ENCODE data around the gene URB1.

The URB1 gene

DNA sequence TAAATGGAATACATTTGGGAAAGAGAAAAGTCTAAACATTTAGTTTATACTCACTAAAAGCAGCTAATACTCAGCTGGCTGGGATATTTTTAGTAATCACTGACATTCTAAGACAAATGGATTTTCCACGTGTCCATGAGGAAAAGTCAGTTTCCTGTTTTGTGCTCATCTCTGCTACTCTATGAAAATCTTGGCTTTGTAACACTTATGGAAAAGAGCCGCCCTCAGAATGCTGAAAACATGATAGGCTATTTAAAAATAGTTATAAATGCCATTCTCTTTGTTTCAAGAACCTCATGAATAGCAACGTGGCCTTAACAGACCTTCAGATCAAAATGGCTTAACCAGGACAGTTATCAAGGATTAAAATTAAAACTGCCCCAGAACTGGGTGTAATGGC is 64.2 kb downstream of the URB1 start:
- H3K36me3 ChIP-seq (ENCODE audit: control insufficient read depth in 5 of 5, insufficient read depth in 5 of 5, low read length in 5 of 5), result peaks cover 14 to 51% (median 46%) of the 10 kb centered on the region in 5 donors
- H3K4me1 ChIP-seq (ENCODE audit: control insufficient read depth in 5 of 5, insufficient read depth in 5 of 5, low read length in 5 of 5), result peaks cover 0 to 29% (median 16%) of the 10 kb centered on the region in 5 donors
- H3K4me3 ChIP-seq (ENCODE audit: low read depth in 1 of 5, low read length in 5 of 5), result no peak overlapping the region
- peak overlapping the region; percentile 61 for H3K27ac ChIP-seq (ENCODE audit: low read depth, low read length)
- no peak overlapping the region for H3K9ac ChIP-seq (ENCODE audit: low read length in 5 of 5)
- H3K9me3 ChIP-seq (ENCODE audit: control insufficient read depth in 5 of 5, low read length in 5 of 5), result no peaks in the 10 kb centered on the region
- no peaks in the 10 kb centered on the region for H3K27me3 ChIP-seq (ENCODE audit: control insufficient read depth in 5 of 5, insufficient read depth in 4 of 5, low read length in 5 of 5)

DNA sequence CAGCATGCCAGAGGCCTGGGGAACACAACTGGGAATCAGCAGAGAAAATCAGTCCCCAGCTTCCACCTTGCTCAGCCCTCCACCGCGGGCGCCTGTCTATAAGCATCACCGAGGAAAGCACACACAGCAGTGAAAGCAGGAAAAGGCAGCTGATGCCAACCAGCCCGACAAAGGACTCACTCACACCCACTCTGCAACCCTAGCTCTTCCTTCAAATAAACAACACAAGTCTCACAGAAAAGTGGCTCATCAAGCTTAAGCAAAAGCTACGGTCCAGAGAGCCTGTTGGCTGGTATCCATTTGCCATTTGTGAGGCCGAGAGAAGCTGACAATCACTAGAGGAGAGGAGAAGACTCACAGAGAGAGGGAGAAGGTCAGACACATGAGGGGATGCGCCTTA is 67.1 kb downstream of the URB1 start:
- Histone ChIP-seq H3K4me1 (ENCODE audit: control insufficient read depth in 5 of 5, insufficient read depth in 5 of 5, low read length in 5 of 5) (peaks cover 0 to 24% (median 16%) of the 10 kb centered on the region in 5 donors), H3K9ac (ENCODE audit: low read length in 5 of 5) (no peak overlapping the region), H3K9me3 (ENCODE audit: control insufficient read depth in 5 of 5, low read length in 5 of 5) (no peaks in the 10 kb centered on the region), H3K27me3 (ENCODE audit: control insufficient read depth in 5 of 5, insufficient read depth in 4 of 5, low read length in 5 of 5) (no peaks in the 10 kb centered on the region), H3K27ac (ENCODE audit: low read depth, low read length) (no peak overlapping the region), H3K36me3 (ENCODE audit: control insufficient read depth in 5 of 5, insufficient read depth in 5 of 5, low read length in 5 of 5) (peaks cover 3 to 60% (median 54%) of the 10 kb centered on the region in 5 donors), H3K4me3 (ENCODE audit: low read depth in 1 of 5, low read length in 5 of 5) (no peak overlapping the region)

DNA sequence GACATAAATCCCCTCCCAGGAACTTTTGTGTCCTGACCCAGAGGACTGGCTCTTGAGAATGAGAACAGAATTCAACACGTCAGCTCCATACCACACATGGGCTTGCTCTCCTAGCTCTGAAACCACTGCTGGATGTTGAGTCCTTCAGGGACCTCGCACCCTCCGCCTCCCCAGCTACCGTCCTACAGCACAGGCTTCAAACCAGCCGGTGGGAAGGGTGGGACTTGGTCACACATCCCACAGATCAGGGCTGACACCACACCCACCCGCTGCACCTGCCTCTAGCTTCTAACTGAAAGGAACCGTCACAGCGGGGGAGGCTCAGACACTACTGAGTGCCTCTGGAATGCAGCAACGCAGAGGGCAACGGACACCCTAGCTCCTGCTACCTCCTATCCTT is 70.1 kb downstream of the URB1 start:
- Histone ChIP-seq H3K36me3 (ENCODE audit: control insufficient read depth in 5 of 5, insufficient read depth in 5 of 5, low read length in 5 of 5) (peaks cover 9 to 88% (median 81%) of the 10 kb centered on the region in 5 donors), H3K4me3 (ENCODE audit: low read depth in 1 of 5, low read length in 5 of 5) (no peak overlapping the region), H3K9ac (ENCODE audit: low read length in 5 of 5) (no peak overlapping the region), H3K9me3 (ENCODE audit: control insufficient read depth in 5 of 5, low read length in 5 of 5) (no peaks in the 10 kb centered on the region), H3K4me1 (ENCODE audit: control insufficient read depth in 5 of 5, insufficient read depth in 5 of 5, low read length in 5 of 5) (peaks cover 0 to under 1% (median 0%) of the 10 kb centered on the region in 5 donors), H3K27me3 (ENCODE audit: control insufficient read depth in 5 of 5, insufficient read depth in 4 of 5, low read length in 5 of 5) (no peaks in the 10 kb centered on the region), H3K27ac (ENCODE audit: low read depth, low read length) (no peak overlapping the region)

DNA sequence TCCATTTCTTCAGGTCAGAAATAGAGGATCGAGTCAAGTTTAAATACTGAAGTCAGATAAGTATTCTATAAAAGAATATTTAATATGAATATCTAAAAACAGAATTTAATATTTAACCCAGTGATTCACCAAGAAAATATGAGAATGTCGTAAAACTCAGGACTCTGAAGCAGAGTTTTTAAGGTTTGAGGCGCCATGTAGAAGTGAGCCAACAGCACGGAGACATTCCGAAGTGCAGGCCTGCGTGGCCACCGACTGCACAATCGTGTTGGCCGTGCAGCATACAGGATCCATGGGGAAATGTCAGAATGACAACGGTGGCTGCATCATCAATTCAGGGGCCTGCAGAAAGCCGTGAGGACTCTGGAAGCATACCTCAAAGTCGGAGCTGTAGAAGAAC is 70.7 kb downstream of the URB1 start:
- Histone ChIP-seq H3K27ac (ENCODE audit: low read depth, low read length) (no peak overlapping the region), H3K9me3 (ENCODE audit: control insufficient read depth in 5 of 5, low read length in 5 of 5) (no peaks in the 10 kb centered on the region), H3K36me3 (ENCODE audit: control insufficient read depth in 5 of 5, insufficient read depth in 5 of 5, low read length in 5 of 5) (peaks cover 9 to 93% (median 87%) of the 10 kb centered on the region in 5 donors), H3K27me3 (ENCODE audit: control insufficient read depth in 5 of 5, insufficient read depth in 4 of 5, low read length in 5 of 5) (no peaks in the 10 kb centered on the region), H3K4me1 (ENCODE audit: control insufficient read depth in 5 of 5, insufficient read depth in 5 of 5, low read length in 5 of 5) (no peaks in the 10 kb centered on the region), H3K4me3 (ENCODE audit: low read depth in 1 of 5, low read length in 5 of 5) (no peak overlapping the region), H3K9ac (ENCODE audit: low read length in 5 of 5) (no peak overlapping the region)

DNA sequence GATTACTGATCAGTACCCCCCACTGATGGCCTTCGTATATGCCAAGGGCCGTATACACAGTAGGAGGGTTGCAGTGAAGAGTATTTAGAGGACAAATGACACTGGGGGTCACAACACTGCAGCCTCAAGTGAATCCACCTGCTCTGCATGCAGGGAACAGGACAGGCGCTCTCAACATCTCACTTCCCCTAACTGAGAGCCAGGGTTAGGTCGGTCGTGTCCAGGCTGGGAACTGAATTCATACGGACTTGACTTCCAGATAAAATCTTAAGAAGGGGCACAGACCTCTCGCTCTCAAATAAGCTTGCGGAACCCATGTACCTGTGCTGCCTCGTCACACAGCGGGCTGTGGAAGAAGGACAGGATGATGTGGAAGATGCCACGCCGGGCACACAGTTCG is 71.3 kb downstream of the URB1 start:
- Histone ChIP-seq H3K27ac (ENCODE audit: low read depth, low read length) (no peak overlapping the region), H3K9me3 (ENCODE audit: control insufficient read depth in 5 of 5, low read length in 5 of 5) (no peaks in the 10 kb centered on the region), H3K4me3 (ENCODE audit: low read depth in 1 of 5, low read length in 5 of 5) (no peak overlapping the region), H3K36me3 (ENCODE audit: control insufficient read depth in 5 of 5, insufficient read depth in 5 of 5, low read length in 5 of 5) (peaks cover 9 to 97% (median 93%) of the 10 kb centered on the region in 5 donors), H3K9ac (ENCODE audit: low read length in 5 of 5) (no peak overlapping the region), H3K4me1 (ENCODE audit: control insufficient read depth in 5 of 5, insufficient read depth in 5 of 5, low read length in 5 of 5) (peaks cover 0 to 2% (median 0%) of the 10 kb centered on the region in 5 donors), H3K27me3 (ENCODE audit: control insufficient read depth in 5 of 5, insufficient read depth in 4 of 5, low read length in 5 of 5) (no peaks in the 10 kb centered on the region)

DNA sequence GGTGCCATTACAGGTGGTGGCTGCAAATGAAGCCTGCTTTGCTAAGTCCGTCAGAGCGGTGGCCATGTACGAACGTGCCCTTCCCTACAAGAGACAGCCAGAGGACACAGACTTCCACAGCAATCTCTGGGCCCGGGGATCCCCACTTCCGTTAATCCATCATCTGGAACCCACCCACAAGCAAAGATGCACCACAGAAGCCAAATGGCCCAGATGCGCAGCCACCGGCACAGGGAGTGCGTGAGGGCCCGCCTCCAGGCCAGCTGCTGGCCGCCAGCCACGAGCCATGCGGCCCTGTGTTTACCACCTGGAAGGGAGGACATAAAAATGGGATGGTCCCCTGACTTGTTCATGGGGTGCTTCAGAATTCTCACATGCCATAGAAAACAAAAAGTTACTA is 72.1 kb downstream of the URB1 start:
- Histone ChIP-seq H3K27ac (ENCODE audit: low read depth, low read length) (no peak overlapping the region), H3K4me1 (ENCODE audit: control insufficient read depth in 5 of 5, insufficient read depth in 5 of 5, low read length in 5 of 5) (peaks cover 0 to 9% (median 1%) of the 10 kb centered on the region in 5 donors), H3K27me3 (ENCODE audit: control insufficient read depth in 5 of 5, insufficient read depth in 4 of 5, low read length in 5 of 5) (no peaks in the 10 kb centered on the region), H3K36me3 (ENCODE audit: control insufficient read depth in 5 of 5, insufficient read depth in 5 of 5, low read length in 5 of 5) (peaks cover 6 to 100% (median 95%) of the 10 kb centered on the region in 5 donors), H3K9ac (ENCODE audit: low read length in 5 of 5) (no peak overlapping the region), H3K9me3 (ENCODE audit: control insufficient read depth in 5 of 5, low read length in 5 of 5) (no peaks in the 10 kb centered on the region), H3K4me3 (ENCODE audit: low read depth in 1 of 5, low read length in 5 of 5) (no peak overlapping the region)

DNA sequence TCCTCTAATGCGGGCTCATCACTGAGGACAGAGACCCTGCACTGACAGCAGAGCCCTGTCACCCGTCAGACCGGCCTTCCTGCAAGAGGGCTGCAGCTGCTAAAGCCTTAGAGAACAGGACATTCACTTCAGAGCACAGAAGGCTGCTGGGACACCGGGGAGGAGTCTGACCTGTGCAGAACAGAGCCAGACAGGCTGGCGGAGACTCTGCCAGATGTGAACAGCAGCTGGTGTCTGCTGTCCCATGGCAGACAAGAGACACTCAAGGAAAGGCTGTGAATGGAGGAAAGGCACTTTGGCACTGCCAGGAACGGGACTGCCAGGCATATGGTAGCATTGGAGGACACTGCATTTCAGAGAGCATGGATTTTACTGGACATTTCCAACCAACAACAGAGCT is 72.8 kb downstream of the URB1 start:
- peaks cover 6 to 97% (median 94%) of the 10 kb centered on the region in 5 donors for H3K36me3 ChIP-seq (ENCODE audit: control insufficient read depth in 5 of 5, insufficient read depth in 5 of 5, low read length in 5 of 5)
- H3K4me3 ChIP-seq (ENCODE audit: low read depth in 1 of 5, low read length in 5 of 5), result no peak overlapping the region
- no peak overlapping the region for H3K9ac ChIP-seq (ENCODE audit: low read length in 5 of 5)
- H3K9me3 ChIP-seq (ENCODE audit: control insufficient read depth in 5 of 5, low read length in 5 of 5), result no peaks in the 10 kb centered on the region
- no peak overlapping the region for H3K27ac ChIP-seq (ENCODE audit: low read depth, low read length)
- H3K27me3 ChIP-seq (ENCODE audit: control insufficient read depth in 5 of 5, insufficient read depth in 4 of 5, low read length in 5 of 5), result no peaks in the 10 kb centered on the region
- peaks cover 0 to 12% (median 1%) of the 10 kb centered on the region in 5 donors for H3K4me1 ChIP-seq (ENCODE audit: control insufficient read depth in 5 of 5, insufficient read depth in 5 of 5, low read length in 5 of 5)

DNA sequence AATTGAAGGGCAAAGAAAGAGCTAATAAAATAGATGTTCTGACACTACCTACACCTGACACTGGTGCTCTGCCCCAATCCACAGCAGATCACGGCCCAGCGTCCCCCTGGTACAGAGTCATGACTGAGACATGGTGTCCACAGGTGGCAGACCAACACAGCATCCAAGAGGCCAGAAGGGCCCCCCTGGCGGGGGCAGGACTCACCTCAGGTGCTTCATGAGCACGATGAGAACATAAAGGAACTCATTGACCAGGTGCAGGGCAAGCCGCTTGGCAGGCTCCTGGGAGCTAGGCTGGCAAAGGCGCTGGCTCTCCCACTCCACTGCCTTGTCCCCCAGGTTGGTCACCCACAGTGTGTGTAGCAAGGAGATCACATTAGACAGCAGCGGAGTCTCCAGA is 73.8 kb downstream of the URB1 start:
- Histone ChIP-seq H3K27ac (ENCODE audit: low read depth, low read length) (no peak overlapping the region), H3K4me1 (ENCODE audit: control insufficient read depth in 5 of 5, insufficient read depth in 5 of 5, low read length in 5 of 5) (peaks cover 0 to 16% (median 1%) of the 10 kb centered on the region in 5 donors), H3K4me3 (ENCODE audit: low read depth in 1 of 5, low read length in 5 of 5) (no peak overlapping the region), H3K36me3 (ENCODE audit: control insufficient read depth in 5 of 5, insufficient read depth in 5 of 5, low read length in 5 of 5) (peaks cover 6 to 94% (median 91%) of the 10 kb centered on the region in 5 donors), H3K9ac (ENCODE audit: low read length in 5 of 5) (no peak overlapping the region), H3K9me3 (ENCODE audit: control insufficient read depth in 5 of 5, low read length in 5 of 5) (no peaks in the 10 kb centered on the region), H3K27me3 (ENCODE audit: control insufficient read depth in 5 of 5, insufficient read depth in 4 of 5, low read length in 5 of 5) (no peaks in the 10 kb centered on the region)

DNA sequence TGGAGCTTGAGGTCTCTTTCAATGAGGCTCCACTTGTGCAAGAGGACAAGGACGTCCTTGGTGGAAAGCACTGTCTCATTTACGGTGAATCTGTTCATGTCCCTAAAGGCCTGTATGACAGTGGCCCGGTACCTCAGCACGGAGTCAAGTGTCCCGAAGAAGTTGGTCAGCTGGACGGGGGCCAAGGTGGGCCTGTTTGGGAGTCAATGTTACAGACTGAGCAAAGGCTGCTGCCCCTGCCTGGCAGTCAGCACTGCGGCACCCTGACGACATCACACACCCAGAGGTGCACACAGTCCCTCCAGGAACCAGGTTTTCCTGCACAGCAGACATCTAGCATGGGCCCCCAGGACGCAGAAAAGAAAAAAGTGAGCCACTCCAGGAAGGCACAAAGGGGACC is 75.1 kb downstream of the URB1 start:
- no peaks in the 10 kb centered on the region for H3K9me3 ChIP-seq (ENCODE audit: control insufficient read depth in 5 of 5, low read length in 5 of 5)
- no peak overlapping the region for H3K9ac ChIP-seq (ENCODE audit: low read length in 5 of 5)
- peaks cover 9 to 92% (median 86%) of the 10 kb centered on the region in 5 donors for H3K36me3 ChIP-seq (ENCODE audit: control insufficient read depth in 5 of 5, insufficient read depth in 5 of 5, low read length in 5 of 5)
- H3K4me3 ChIP-seq (ENCODE audit: low read depth in 1 of 5, low read length in 5 of 5), result no peak overlapping the region
- peaks cover 0 to 16% (median 1%) of the 10 kb centered on the region in 5 donors for H3K4me1 ChIP-seq (ENCODE audit: control insufficient read depth in 5 of 5, insufficient read depth in 5 of 5, low read length in 5 of 5)
- no peaks in the 10 kb centered on the region for H3K27me3 ChIP-seq (ENCODE audit: control insufficient read depth in 5 of 5, insufficient read depth in 4 of 5, low read length in 5 of 5)
- H3K27ac ChIP-seq (ENCODE audit: low read depth, low read length), result no peak overlapping the region

DNA sequence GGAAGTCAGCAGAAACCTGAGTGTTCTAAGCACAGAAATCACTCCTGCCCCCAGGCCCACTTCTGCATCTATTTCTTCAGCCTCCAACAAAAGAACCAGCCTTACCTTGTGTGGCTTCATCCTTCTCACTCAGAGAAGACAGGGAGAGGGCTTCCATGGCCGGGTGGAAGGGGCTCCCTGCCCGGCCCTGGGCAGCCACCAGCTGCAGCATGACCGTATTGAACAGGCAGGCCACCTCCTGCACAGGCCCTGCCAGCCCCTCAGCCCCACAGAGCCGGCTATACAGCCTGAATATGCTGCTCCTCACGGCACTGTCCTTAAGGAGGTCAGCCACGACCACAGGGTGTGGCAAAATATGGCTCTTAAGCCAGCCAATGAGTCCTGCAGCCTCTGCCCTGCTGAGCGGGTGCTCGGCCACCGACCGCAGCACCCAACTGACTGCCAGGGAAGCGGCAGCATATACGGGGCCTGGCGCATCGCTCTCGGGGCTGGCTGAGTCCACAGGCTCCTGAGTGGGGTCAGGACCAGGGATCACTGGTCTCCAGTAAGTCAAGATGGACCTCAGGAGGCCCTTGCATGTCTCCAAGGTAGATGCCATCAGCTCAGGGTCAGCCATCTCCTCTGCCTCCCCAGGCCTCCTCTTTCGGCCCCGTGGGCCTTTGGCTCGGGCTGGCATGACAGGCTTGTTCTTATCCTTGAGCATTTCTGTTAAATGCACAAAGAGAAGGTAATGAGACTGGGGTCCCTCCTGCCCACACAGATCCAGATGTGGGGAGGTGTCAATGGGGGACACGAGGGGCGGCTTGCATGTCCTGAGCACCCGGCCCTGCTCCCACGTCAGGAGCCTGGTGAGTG is 76.2 kb downstream of the URB1 start:
- H3K36me3 ChIP-seq (ENCODE audit: control insufficient read depth in 5 of 5, insufficient read depth in 5 of 5, low read length in 5 of 5), result peaks cover 9 to 92% (median 86%) of the 10 kb centered on the region in 5 donors
- no peak overlapping the region for H3K27ac ChIP-seq (ENCODE audit: low read depth, low read length)
- no peaks in the 10 kb centered on the region for H3K9me3 ChIP-seq (ENCODE audit: control insufficient read depth in 5 of 5, low read length in 5 of 5)

More for the DNA sequence above, 76.2 kb downstream of the URB1 start:
- Histone ChIP-seq H3K9ac (ENCODE audit: low read length in 5 of 5) (no peak overlapping the region), H3K4me3 (ENCODE audit: low read depth in 1 of 5, low read length in 5 of 5) (no peak overlapping the region), H3K4me1 (ENCODE audit: control insufficient read depth in 5 of 5, insufficient read depth in 5 of 5, low read length in 5 of 5) (peaks cover 0 to 16% (median 1%) of the 10 kb centered on the region in 5 donors), H3K27me3 (ENCODE audit: control insufficient read depth in 5 of 5, insufficient read depth in 4 of 5, low read length in 5 of 5) (no peaks in the 10 kb centered on the region)

Measured in subcutaneous abdominal adipose tissue (tissue), 5 donors.